ENCODE results near the gene IGFBPL1. TPM values are rescaled to one million over a fixed set of nuclear protein-coding genes. Genes with fewer than 3 reads are reported as not detected.
"Not testable (repeated sequence)": the region's sequence is repeated elsewhere in the genome, so short reads cannot be mapped to it uniquely, and the experiment has no call there.

IGFBPL1 gene
- total and polyA plus RNA-seq, 4 donors = 0.23 to 2.4 (median 0.95) TPM

DNA sequence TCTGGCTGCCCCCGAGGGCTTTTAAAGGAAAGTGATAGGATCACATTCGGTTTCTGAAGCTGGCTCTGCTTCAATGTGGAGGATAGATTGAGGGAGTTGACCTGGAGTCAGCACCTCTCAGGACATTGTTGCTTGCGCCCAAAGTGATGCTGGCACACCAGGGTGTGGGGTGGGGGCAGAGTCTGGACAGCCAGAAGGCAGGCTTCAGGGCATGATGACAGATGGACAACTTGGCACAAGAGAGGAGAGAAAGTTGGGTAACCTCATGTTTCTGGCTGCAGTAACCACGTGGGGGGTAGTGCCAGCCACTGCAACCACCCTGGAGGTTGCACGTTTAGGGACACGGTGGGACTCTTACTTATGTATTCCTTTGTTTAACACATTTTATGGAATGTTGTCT lies 22.3 kb downstream of the IGFBPL1 start:
- Histone ChIP-seq H3K9me3 (ENCODE audit: control insufficient read depth in 4 of 4, insufficient read depth in 3 of 4, low read length in 3 of 4) (peaks cover 0 to under 1% (median 0%) of the 10 kb centered on the region in 4 donors), H3K9ac (ENCODE audit: insufficient read depth in 1 of 2, low read length in 2 of 2) (no peak overlapping the region), H3K4me1 (ENCODE audit: control insufficient read depth in 5 of 5, insufficient read depth in 5 of 5, low read length in 5 of 5) (no peaks in the 10 kb centered on the region), H3K36me3 (ENCODE audit: control insufficient read depth in 4 of 4, insufficient read depth in 4 of 4, low read length in 4 of 4) (peaks cover 0 to 8% (median 3%) of the 10 kb centered on the region in 4 donors), H3K27me3 (ENCODE audit: control insufficient read depth in 3 of 3, insufficient read depth in 3 of 3, low read length in 2 of 3) (peaks cover 0 to 7% (median 0%) of the 10 kb centered on the region in 3 donors), H3K27ac (ENCODE audit: low read depth in 1 of 2, low read length in 1 of 2) (no peak overlapping the region), H3K4me3 (no peak overlapping the region)
- TF ChIP-seq, protein P1, sequence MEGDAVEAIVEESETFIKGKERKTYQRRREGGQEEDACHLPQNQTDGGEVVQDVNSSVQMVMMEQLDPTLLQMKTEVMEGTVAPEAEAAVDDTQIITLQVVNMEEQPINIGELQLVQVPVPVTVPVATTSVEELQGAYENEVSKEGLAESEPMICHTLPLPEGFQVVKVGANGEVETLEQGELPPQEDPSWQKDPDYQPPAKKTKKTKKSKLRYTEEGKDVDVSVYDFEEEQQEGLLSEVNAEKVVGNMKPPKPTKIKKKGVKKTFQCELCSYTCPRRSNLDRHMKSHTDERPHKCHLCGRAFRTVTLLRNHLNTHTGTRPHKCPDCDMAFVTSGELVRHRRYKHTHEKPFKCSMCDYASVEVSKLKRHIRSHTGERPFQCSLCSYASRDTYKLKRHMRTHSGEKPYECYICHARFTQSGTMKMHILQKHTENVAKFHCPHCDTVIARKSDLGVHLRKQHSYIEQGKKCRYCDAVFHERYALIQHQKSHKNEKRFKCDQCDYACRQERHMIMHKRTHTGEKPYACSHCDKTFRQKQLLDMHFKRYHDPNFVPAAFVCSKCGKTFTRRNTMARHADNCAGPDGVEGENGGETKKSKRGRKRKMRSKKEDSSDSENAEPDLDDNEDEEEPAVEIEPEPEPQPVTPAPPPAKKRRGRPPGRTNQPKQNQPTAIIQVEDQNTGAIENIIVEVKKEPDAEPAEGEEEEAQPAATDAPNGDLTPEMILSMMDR (IDR thresholded peaks at IDR 0.05; ENCODE audit: control extremely low read depth, extremely low read depth) = no peak
- 77% methylated on average over 6 of the region's 6 CpGs for WGBS, 2 donors
- DNase-seq = no peak
- ATAC-seq (ENCODE audit: insufficient read depth, low FRiP score) = no peak

DNA sequence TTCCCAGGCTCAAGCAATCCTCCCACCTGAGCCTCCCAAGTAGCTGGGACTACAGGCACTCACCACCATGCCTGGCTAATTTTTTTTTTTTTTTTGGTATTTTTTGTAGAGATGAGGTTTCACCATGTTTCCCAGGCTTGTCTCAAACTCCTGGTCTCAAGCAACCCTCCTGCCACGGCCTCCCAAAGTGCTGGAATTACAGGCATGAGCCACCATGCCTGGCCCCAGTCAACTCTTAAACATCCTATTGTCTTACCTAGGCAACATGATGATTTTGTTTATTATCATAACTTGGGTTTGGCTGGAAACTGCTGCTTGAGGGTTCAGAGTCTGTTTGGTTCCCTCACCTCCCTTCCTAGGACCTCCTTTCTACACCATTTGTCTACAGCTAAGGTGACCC lies 25.1 kb downstream of the IGFBPL1 start:
- WGBS, 2 donors = 46 to 87% methylated on average over 1 of the region's 1 CpG
- DNase-seq; ATAC-seq (ENCODE audit: insufficient read depth, low FRiP score): not testable (repeated sequence)

DNA sequence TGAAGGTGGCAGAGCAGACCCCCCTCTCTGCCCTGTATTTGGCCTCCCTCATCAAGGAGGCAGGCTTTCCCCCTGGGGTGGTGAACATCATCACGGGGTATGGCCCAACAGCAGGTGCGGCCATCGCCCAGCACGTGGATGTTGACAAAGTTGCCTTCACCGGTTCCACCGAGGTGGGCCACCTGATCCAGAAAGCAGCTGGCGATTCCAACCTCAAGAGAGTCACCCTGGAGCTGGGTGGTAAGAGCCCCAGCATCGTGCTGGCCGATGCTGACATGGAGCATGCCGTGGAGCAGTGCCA lies 27.9 kb downstream of the IGFBPL1 start:
- H3K9me3 ChIP-seq (ENCODE audit: control insufficient read depth in 4 of 4, insufficient read depth in 3 of 4, low read length in 3 of 4) = peaks cover 0 to 2% (median 0%) of the 10 kb centered on the region in 4 donors
- H3K4me1 ChIP-seq (ENCODE audit: control insufficient read depth in 5 of 5, insufficient read depth in 5 of 5, low read length in 5 of 5) = peaks cover 0 to 12% (median 4%) of the 10 kb centered on the region in 5 donors
- ATAC-seq (ENCODE audit: insufficient read depth, low FRiP score) = no peak
- peaks cover 0 to 16% (median 11%) of the 10 kb centered on the region in 4 donors for H3K36me3 ChIP-seq (ENCODE audit: control insufficient read depth in 4 of 4, insufficient read depth in 4 of 4, low read length in 4 of 4)
- TF ChIP-seq, protein P1 (IDR thresholded peaks at IDR 0.05; ENCODE audit: control extremely low read depth, extremely low read depth) = no peak
- no peak overlapping the region for H3K27ac ChIP-seq (ENCODE audit: low read depth in 1 of 2, low read length in 1 of 2)
- no peaks in the 10 kb centered on the region for H3K27me3 ChIP-seq (ENCODE audit: control insufficient read depth in 3 of 3, insufficient read depth in 3 of 3, low read length in 2 of 3)
- no peak for DNase-seq
- 87 to 88% methylated on average over 10 of the region's 10 CpGs for WGBS, 2 donors
- no peak overlapping the region for H3K9ac ChIP-seq (ENCODE audit: insufficient read depth in 1 of 2, low read length in 2 of 2)
- no peak overlapping the region for H3K4me3 ChIP-seq

More for the DNA sequence above, 25.1 kb downstream of the IGFBPL1 start:
- H3K4me1 ChIP-seq (ENCODE audit: control insufficient read depth in 5 of 5, insufficient read depth in 5 of 5, low read length in 5 of 5); H3K9me3 ChIP-seq (ENCODE audit: control insufficient read depth in 4 of 4, insufficient read depth in 3 of 4, low read length in 3 of 4); H3K4me3 ChIP-seq; H3K27me3 ChIP-seq (ENCODE audit: control insufficient read depth in 3 of 3, insufficient read depth in 3 of 3, low read length in 2 of 3); H3K27ac ChIP-seq (ENCODE audit: low read depth in 1 of 2, low read length in 1 of 2); H3K9ac ChIP-seq (ENCODE audit: insufficient read depth in 1 of 2, low read length in 2 of 2): not testable (repeated sequence)
- H3K36me3 ChIP-seq (ENCODE audit: control insufficient read depth in 4 of 4, insufficient read depth in 4 of 4, low read length in 4 of 4) = peaks cover 0 to 16% (median 11%) of the 10 kb centered on the region in 4 donors

DNA sequence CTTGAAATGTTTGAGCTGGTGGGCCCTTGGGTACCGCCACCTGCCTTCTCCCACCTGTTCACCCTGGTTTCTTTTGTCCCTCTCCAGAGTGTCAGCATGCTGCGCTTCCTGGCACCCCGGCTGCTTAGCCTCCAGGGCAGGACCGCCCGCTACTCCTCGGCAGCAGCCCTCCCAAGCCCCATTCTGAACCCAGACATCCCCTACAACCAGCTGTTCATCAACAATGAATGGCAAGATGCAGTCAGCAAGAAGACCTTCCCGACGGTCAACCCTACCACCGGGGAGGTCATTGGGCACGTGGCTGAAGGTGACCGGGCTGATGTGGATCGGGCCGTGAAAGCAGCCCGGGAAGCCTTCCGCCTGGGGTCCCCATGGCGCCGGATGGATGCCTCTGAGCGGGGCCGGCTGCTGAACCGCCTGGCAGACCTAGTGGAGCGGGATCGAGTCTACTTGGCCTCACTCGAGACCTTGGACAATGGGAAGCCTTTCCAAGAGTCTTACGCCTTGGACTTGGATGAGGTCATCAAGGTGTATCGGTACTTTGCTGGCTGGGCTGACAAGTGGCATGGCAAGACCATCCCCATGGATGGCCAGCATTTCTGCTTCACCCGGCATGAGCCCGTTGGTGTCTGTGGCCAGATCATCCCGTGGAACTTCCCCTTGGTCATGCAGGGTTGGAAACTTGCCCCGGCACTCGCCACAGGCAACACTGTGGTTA lies 28.4 kb downstream of the IGFBPL1 start:
- Histone ChIP-seq H3K4me1 (ENCODE audit: control insufficient read depth in 5 of 5, insufficient read depth in 5 of 5, low read length in 5 of 5) (peaks cover 0 to 12% (median 4%) of the 10 kb centered on the region in 5 donors), H3K36me3 (ENCODE audit: control insufficient read depth in 4 of 4, insufficient read depth in 4 of 4, low read length in 4 of 4) (peaks cover 0 to 16% (median 11%) of the 10 kb centered on the region in 4 donors), H3K9me3 (ENCODE audit: control insufficient read depth in 4 of 4, insufficient read depth in 3 of 4, low read length in 3 of 4) (peaks cover 0 to 2% (median 0%) of the 10 kb centered on the region in 4 donors), H3K9ac (ENCODE audit: insufficient read depth in 1 of 2, low read length in 2 of 2) (no peak overlapping the region), H3K4me3 (no peak overlapping the region), H3K27me3 (ENCODE audit: control insufficient read depth in 3 of 3, insufficient read depth in 3 of 3, low read length in 2 of 3) (no peaks in the 10 kb centered on the region), H3K27ac (ENCODE audit: low read depth in 1 of 2, low read length in 1 of 2) (no peak overlapping the region)
- ATAC-seq (ENCODE audit: insufficient read depth, low FRiP score) = no peak
- 88 to 95% methylated on average over 30 of the region's 30 CpGs for WGBS, 2 donors
- DNase-seq = no peak
- TF ChIP-seq, protein P1 (IDR thresholded peaks at IDR 0.05; ENCODE audit: control extremely low read depth, extremely low read depth) = no peak
